ENCODE results near the gene TBC1D22A. TPM values are rescaled to one million over a fixed set of nuclear protein-coding genes. Genes with fewer than 3 reads are reported as not detected.
A peak's percentile ranks its signal among the peaks of the same experiment; 100 is the strongest.

Gene TBC1D22A
- polyA plus RNA-seq, 3 donors: 15.4 to 16.5 (median 15.9) TPM

GRCh38 chr22:46945481-46945880 is 183.0 kb downstream of the TBC1D22A start:
- no peak for DNase-seq (ENCODE audit: low read depth in 3 of 3, low spot score in 2 of 3)

GRCh38 chr22:46946383-46946962 is 184.0 kb downstream of the TBC1D22A start:
- DNase-seq (ENCODE audit: low read depth in 3 of 3, low spot score in 2 of 3): no peak

GRCh38 chr22:46947516-46948257 is 185.2 kb downstream of the TBC1D22A start:
- DNase-seq (ENCODE audit: low read depth in 3 of 3, low spot score in 2 of 3): no peak

- DNase-seq (ENCODE audit: low read depth in 3 of 3, low spot score in 2 of 3): no peak
Measured at GRCh38 chr22:46948411-46949144, 186.1 kb downstream of the TBC1D22A start.

GRCh38 chr22:46951350-46951749 is 188.9 kb downstream of the TBC1D22A start:
- DNase-seq (ENCODE audit: low read depth in 3 of 3, low spot score in 2 of 3): no peak

GRCh38 chr22:46951973-46952372 is 189.5 kb downstream of the TBC1D22A start:
- no peak for DNase-seq (ENCODE audit: low read depth in 3 of 3, low spot score in 2 of 3)

- no peak for DNase-seq (ENCODE audit: low read depth in 3 of 3, low spot score in 2 of 3)
Measured at GRCh38 chr22:46953968-46954765, 191.7 kb downstream of the TBC1D22A start.

GRCh38 chr22:46954781-46955180 is 192.3 kb downstream of the TBC1D22A start:
- DNase-seq (ENCODE audit: low read depth in 3 of 3, low spot score in 2 of 3): peak in 1 of 3 donors; percentile 43

- DNase-seq (ENCODE audit: low read depth in 3 of 3, low spot score in 2 of 3): no peak
Measured at GRCh38 chr22:46956498-46957215, 194.2 kb downstream of the TBC1D22A start.

- no peak for DNase-seq (ENCODE audit: low read depth in 3 of 3, low spot score in 2 of 3)
Measured at GRCh38 chr22:46957521-46957920, 195.1 kb downstream of the TBC1D22A start.

GRCh38 chr22:46958191-46958590 is 195.7 kb downstream of the TBC1D22A start:
- DNase-seq (ENCODE audit: low read depth in 3 of 3, low spot score in 2 of 3): no peak

- DNase-seq (ENCODE audit: low read depth in 3 of 3, low spot score in 2 of 3): no peak
Measured at GRCh38 chr22:46958658-46959057, 196.2 kb downstream of the TBC1D22A start.

GRCh38 chr22:46959369-46959768 is 196.9 kb downstream of the TBC1D22A start:
- DNase-seq (ENCODE audit: low read depth in 3 of 3, low spot score in 2 of 3): no peak

- no peak for DNase-seq (ENCODE audit: low read depth in 3 of 3, low spot score in 2 of 3)
Measured at GRCh38 chr22:46961591-46962295, 199.3 kb downstream of the TBC1D22A start.

- no peak for DNase-seq (ENCODE audit: low read depth in 3 of 3, low spot score in 2 of 3)
Measured at GRCh38 chr22:46962406-46962805, 200.0 kb downstream of the TBC1D22A start.

GRCh38 chr22:46963672-46964545 is 201.5 kb downstream of the TBC1D22A start:
- no peak for DNase-seq (ENCODE audit: low read depth in 3 of 3, low spot score in 2 of 3)

GRCh38 chr22:46964773-46965550 is 202.5 kb downstream of the TBC1D22A start:
- no peak for DNase-seq (ENCODE audit: low read depth in 3 of 3, low spot score in 2 of 3)

Measured in right renal cortex interstitium (tissue), 3 donors.